HG03175 (cell line): ENCODE measurements around the gene FAM131A.

Source experiments
- ATAC-seq: cut with Tn5 transposase; IDR thresholded peaks from one replicate; pipeline ENCODE4 v1.9.1; 2021; ENCODE audit warnings: mild to moderate bottlenecking, moderate library complexity; ENCODE audit not compliant: unreplicated experiment

Gene FAM131A

GRCh38 chr3:184355261-184356040 is 18.1 kb downstream of the FAM131A start:
- ATAC-seq = no peak

DNA sequence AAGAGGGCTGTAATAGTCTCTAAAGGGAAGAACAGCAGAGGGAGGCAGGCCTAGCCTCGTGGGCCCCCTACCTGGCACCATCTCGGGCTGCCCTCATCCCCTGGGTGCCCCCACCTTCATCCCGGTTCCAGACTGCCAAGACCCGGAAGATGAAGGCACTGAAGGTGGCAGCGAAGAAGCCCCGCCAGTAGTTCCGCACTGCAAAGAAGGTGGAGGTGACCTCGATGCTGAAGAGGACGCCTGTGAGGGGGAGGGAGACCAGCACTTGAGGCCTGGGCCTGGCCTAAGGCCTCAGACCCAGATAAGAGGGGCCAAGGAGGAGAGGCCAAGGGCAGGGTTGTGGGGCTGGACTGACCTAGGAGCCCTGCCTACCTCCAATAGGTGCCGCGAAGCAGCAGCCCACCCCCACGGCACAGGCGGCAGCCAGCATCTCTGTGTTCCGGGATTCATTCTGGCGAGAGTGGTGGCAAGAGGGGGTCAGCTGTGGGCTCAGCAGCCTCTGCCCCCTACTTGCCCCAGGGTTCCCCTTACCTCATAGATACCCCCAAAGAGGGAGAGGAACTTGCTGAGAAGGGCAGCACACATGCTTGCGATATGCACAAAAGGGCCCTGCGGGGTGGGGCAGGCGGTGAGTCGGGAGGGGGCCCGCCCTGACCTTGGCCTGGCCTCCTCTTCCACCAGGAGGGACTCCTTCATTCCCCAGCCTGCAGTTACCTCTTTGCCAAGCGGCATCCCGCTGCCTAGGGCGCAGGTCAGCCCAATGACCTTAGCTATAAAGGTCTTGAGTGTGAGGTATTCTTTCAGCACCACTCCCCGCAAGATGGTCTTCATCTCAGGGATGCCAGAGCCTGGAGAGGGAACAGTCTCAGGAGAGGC is 20.1 kb downstream of the FAM131A start:
- ATAC-seq = no peak

DNA sequence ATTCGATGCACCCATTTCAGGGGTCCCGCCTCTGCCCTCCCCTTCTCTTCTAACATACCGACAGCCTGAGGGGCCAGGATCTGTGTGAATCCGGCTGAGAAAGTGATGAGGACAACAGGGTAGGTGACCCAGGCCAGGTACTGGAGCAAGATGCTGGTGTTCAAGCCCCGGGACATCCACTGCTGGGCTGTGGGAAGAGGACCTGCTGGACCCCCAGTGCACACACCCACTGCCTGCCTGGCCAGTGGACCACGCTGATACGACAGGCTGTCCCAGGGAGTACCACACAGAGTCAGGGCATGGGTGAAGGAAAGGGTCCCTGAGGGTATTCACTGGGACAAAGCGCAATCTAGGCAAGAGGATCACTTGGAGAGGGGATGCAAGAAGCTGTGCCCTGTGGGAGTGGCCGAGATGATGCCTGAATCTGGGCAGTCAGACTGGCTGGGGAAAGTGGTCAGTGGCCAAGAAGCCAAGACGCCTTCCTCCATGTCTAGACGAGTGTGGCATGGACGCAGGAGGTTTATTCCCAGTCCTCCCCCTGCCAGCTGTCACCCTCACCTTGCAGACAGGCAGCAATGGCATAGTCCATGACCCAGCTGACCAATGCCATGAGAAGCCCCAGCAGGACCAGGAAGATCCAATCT is 20.8 kb downstream of the FAM131A start:
- ATAC-seq = no peak

DNA sequence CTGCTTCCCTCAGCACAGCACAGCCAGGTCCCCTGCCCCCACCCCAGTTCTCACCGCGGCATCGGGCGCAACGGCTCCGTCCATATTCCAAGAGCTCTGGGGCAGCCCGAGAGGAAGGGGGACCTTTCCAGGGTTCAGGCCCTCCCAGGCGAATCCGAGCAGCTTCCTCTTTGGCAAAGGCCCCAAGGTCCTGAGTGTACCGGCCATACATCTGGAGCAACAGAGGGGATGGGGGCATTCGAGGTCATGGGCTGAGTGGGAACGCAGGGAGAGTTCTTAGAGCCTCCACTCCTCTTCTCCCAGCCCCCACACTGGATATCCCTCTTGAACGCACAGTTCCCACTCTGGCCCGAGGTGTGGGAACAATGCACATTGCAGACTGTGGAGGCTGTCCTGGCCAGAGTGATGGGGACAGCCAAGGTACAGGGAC is 21.5 kb downstream of the FAM131A start:
- ATAC-seq = no peak

- ATAC-seq = no peak
Observed at GRCh38 chr3:184359610-184360009, 22.2 kb downstream of the FAM131A start.

DNA sequence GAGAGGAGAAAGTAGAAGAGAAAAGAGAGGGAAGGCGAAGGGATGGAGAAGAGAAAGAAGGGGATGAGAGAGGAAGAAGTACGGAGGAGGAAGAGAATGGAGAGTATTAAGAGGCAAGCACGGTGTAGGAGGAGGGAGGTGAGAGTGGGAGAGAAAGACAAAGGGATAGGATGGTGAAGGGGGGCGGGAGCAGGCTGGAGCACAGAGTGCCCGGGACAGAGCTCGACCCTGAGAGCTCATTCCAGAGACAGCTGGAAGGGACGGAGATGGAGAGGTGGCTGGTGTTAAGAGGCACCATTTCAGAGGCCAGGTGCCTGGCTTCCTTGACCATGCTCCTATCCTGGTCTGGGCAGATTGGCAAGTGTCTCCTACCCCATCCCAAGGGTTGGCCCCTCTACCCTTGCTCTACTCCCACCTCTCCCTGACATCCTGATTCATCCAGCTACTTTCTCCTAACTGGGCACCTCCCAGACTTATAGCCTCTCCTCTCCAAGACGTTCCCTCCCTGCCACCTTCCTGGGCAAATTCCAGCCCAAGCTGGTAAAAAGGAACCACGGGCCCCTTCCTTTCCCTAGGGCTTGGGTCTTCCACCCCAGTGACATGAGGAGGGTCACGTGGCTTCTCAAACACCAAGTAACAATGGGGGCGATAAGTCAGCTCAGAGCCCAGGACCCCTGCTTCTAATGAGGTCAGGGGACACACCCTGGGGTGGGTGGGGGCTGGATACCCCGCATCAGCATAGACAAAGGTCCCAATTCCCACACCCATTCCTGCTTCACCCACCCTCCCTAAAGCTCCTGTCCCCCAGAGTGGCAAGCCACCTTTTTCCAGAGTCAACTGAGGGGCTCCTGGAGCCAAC is 22.9 kb downstream of the FAM131A start:
- no peak for ATAC-seq

DNA sequence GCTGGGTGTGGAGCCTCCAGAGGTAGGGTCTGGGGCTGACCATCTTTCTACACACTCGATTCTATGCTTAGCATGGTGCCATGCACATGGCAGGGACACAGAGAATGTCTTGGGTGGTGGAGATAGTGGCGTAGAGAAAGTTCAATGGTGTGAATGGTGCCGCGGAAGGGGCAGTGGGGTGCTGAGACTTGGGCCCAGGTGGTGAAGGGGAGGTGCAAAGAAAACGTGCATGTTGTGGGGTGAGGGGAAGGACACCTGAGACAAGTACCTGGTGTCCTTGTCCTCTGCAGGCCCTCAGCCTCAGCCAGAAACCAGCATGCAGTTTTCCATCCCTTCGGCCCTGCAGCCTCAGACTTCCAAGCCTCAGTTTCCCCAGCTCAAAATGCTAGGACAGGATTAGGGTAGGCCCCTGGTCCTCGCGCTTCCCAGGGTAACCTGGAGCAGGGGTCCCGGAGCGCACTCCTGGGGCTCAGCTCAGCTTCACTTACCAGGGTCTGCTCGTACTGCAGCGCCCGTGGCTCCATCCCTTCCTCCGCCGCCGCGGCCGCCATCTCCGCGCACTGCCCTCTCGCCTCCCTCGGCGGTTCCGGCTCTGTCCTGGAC is 23.6 kb downstream of the FAM131A start:
- ATAC-seq = peak; percentile 3

DNA sequence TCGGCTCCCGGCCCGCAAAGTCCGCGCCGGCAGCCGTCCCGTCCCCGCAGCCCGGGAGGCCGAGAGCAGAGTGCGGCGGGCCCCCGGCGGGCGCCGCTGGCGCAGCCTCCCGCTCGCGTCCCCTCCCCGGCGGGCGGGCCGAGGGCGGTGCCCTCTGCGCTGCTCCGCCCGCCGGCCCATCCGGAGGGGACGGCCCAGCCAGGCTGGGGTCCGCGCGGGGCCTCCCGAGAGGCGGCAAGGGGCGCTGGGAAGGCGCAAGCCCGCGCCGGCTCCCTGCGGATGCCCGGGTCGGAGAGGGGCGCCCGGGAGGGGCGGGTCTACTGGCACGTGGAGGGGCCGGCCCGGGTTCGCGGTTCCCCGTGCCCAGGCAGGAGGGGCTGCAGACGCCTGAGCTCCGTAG is 24.1 kb downstream of the FAM131A start, which contains the start of the genes CLCN2 and POLR2H:
CLCN2 (minus strand) TSS at position 74 of the 400 bp plus-strand sequence. CDS start 126 bp downstream, outside the sequence.
POLR2H (plus strand) TSS at position 179 of the 400 bp plus-strand sequence. CDS start 1,783 bp downstream, outside the sequence.
- peak; percentile 33 for ATAC-seq

DNA sequence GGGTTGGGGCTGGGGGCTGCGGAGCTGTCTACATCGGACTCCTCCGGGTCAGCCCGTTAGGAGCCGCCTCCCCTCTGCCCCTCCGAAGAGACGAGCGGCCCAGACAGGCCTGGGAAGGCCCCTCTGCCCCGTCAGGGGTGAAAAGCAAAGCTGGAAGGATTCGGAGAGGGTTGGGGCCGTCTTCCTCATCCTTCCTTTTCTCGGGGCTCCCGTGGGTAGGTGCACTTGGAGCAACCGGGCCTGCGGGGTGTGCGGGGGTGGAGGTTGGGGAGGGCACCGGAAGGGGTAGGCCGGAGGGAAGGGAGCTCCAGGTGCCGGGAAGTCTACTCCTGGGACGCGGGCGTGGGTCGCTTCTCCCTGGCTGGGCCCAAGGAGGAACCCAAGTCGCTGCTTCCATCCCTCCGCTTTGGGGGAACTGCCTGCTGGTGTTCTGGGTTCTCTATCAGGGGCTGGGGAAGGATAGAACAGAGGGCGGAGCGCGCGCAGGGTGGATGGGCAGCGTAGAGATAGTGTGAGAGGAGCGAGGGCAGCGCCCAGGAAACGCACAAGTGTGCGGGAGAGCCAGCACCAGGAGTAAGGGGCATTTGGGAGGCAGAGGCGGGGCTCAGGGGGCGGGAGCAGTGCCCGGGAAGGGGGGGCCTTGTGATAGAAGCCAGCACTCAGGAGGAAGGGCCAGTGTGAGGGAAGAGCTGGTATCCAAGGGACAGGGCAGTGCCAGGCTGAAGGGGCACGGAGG is 24.7 kb downstream of the FAM131A start:
- ATAC-seq = peak; percentile 10

- peak; percentile 85 for ATAC-seq
Observed at GRCh38 chr3:184362668-184363546, 25.5 kb downstream of the FAM131A start.

DNA sequence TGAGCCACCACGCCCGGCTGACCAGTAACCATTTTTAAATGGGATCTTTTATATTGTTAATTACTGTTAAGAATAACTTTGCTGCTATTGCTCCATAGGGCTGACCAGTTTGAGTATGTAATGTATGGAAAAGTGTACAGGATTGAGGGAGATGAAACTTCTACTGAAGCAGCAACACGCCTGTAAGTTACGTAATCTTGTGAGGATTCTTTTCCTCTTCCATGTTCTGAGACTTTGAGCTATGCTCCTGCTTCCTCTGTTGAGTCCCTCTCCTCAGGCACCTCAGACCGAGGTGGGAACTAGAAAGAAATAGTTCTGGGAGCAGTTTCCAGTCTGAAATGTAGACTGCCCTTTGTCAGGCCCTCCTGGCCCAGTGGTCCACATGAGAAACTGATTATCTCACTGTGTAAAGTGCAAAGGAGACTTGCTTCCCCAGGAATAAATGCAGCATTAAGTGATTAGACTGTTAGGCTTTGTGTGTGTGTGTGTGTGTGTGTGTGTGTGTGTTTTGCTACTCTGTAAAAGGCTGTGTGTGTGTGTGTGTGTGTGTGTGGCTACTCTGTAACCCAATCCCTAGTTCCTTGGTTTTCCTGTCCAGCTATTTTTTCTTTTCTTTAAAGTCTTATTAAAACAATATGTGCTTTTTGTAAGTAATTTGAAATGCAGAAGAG is 29.4 kb downstream of the FAM131A start:
- ATAC-seq = no peak

GRCh38 chr3:184368116-184368515 is 30.7 kb downstream of the FAM131A start:
- no peak for ATAC-seq

DNA sequence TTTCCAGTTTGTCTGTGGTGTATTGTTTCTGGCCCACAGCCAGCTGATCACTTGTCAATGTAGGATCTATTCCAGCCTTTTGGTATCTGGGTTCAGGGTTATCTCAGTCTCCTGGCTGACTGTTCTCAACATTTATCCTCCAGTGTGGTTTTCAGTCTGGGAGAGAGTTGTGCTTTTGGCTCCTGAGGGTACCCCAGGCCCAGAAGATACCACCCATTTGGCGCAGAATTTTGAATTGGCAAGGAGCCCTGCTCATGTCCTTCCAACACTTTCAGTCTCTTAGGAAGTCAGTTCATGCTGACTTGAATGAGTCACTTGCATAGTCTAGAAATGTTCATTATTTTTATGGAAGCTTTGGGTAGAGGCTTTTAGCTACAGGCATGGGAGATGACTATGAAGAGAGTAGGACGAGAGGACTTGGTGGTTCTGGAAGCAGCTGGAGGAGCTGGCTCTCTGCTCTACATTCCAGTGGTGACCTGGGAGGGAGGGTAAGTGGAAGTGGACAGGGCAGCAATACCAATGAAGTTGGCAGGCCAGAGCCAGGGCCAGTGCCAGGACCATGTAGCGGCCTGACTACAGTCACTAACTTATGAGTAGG is 31.3 kb downstream of the FAM131A start:
- no peak for ATAC-seq

GRCh38 chr3:184371570-184372018 is 34.2 kb downstream of the FAM131A start:
- peak; percentile 91 for ATAC-seq

GRCh38 chr3:184372296-184372821 is 35.0 kb downstream of the FAM131A start:
- no peak for ATAC-seq

DNA sequence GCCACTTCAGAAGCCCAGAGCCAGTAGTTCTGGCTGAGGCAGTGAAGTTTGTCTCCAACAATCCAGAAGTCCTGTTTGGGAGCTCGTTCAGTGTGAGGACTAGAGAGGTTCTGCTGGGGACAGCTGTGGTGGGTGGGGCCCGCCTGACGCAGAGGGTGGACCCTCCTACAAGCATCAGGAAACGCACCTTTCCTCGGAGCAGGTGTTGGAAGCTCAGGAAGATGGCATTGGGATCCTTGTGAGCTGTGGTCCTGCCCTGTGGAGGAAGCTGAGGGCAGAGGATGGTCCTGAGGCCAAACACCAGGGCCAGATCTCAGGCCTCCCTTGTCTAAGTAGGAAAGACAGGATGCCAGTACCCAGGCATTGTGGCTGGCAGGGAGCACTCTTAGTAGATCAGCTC is 35.5 kb downstream of the FAM131A start:
- ATAC-seq = no peak

GRCh38 chr3:184373422-184373821 is 36.0 kb downstream of the FAM131A start:
- no peak for ATAC-seq
